ENCODE data around the gene TLR3.

GRCh38 chr4:186082221-186082620 lies 13.3 kb downstream of the TLR3 start:
- TF ChIP-seq POLR2A (IDR thresholded peaks at IDR 0.05; ENCODE audit: low read depth, low read length) (no peak), CTCF (IDR thresholded peaks at IDR 0.05 in 2 of 3, conservative IDR thresholded peaks at IDR 0.05 in 1 of 3; ENCODE audit: control insufficient read depth in 2 of 3, extremely low read depth in 1 of 3, insufficient read depth in 1 of 3, low read depth in 3 of 3, low read length in 3 of 3) (no peak), E4F1 (IDR thresholded peaks at IDR 0.05; ENCODE audit: borderline replicate concordance, partially characterized antibody) (no peak), TAF1 (IDR thresholded peaks at IDR 0.05; ENCODE audit: borderline replicate concordance, low read depth, low read length) (no peak), DPF2 (IDR thresholded peaks at IDR 0.05) (no peak), MAX (IDR thresholded peaks at IDR 0.05; ENCODE audit: low read depth, low read length) (no peak)
- TF ChIP-seq, protein P1, sequence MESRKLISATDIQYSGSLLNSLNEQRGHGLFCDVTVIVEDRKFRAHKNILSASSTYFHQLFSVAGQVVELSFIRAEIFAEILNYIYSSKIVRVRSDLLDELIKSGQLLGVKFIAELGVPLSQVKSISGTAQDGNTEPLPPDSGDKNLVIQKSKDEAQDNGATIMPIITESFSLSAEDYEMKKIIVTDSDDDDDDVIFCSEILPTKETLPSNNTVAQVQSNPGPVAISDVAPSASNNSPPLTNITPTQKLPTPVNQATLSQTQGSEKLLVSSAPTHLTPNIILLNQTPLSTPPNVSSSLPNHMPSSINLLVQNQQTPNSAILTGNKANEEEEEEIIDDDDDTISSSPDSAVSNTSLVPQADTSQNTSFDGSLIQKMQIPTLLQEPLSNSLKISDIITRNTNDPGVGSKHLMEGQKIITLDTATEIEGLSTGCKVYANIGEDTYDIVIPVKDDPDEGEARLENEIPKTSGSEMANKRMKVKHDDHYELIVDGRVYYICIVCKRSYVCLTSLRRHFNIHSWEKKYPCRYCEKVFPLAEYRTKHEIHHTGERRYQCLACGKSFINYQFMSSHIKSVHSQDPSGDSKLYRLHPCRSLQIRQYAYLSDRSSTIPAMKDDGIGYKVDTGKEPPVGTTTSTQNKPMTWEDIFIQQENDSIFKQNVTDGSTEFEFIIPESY (IDR thresholded peaks at IDR 0.05), result no peak
- TF ChIP-seq, protein P2, sequence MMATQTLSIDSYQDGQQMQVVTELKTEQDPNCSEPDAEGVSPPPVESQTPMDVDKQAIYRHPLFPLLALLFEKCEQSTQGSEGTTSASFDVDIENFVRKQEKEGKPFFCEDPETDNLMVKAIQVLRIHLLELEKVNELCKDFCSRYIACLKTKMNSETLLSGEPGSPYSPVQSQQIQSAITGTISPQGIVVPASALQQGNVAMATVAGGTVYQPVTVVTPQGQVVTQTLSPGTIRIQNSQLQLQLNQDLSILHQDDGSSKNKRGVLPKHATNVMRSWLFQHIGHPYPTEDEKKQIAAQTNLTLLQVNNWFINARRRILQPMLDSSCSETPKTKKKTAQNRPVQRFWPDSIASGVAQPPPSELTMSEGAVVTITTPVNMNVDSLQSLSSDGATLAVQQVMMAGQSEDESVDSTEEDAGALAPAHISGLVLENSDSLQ (IDR thresholded peaks at IDR 0.05), result no peak
